IMR-90 (cell line): ENCODE results near the gene GPR39. TPM values are rescaled to one million over a fixed set of nuclear protein-coding genes. Genes with fewer than 3 reads are reported as not detected.

Experiments
- ATAC-seq: fragments of 200-7000 bp; cut with Tn5 transposase; 2 replicates; pipeline ENCODE4 v1.9.1; 2020; ENCODE audit warnings: low read depth, mild to moderate bottlenecking, moderate library complexity
- BruUV-seq: library from RNA; stranded (reverse); fragments of 400-500 nt; replicated peaks from 2 replicates; lab custom pipeline; 2021; lab: Mats Ljungman, UMichigan
- CTCF ChIA-PET: fragments of 300-600 bp; formaldehyde crosslinking; extraction: SDS; loops from one replicate; lab custom pipeline; 2021; ENCODE audit warnings: antibody characterized with exemption; lab: Yijun Ruan, JAX
- POLR2A ChIA-PET: fragments of 300-600 bp; sonication (Branson Sonifier 250); formaldehyde crosslinking; loops from one replicate; lab custom pipeline; 2022; ENCODE audit warnings: antibody characterized with exemption; ENCODE audit not compliant: unreplicated experiment; lab: Charles Lee
- DNase-seq: peaks from one replicate; pipeline ENCODE4 v3.0.0; 2013
- H2AFZ ChIP-seq: replicated peaks from 2 replicates; pipeline ENCODE3; 2013; ENCODE audit warnings: low read length, mild to moderate bottlenecking; ENCODE audit not compliant: poor library complexity
- H2AK5ac ChIP-seq: 2 replicates; pipeline ENCODE4 v1.6.1; 2013; ENCODE audit warnings: low read depth, low read length, inconsistent platforms
- H2AK9ac ChIP-seq: replicated peaks from 2 replicates; pipeline ENCODE3; 2013; ENCODE audit warnings: mild to moderate bottlenecking, low read depth, low read length, moderate library complexity; ENCODE audit not compliant: poor library complexity
- H2BK120ac ChIP-seq: 2 replicates; pipeline ENCODE4 v1.6.1; 2013; ENCODE audit warnings: low read depth, low read length, inconsistent platforms
- H2BK15ac ChIP-seq: 3 replicates; pipeline ENCODE4 v1.6.1; 2013; ENCODE audit warnings: low read depth, low read length, inconsistent platforms
- H2BK20ac ChIP-seq: 2 replicates; pipeline ENCODE4 v1.6.1; 2013; ENCODE audit warnings: low read depth, mild to moderate bottlenecking, inconsistent platforms, low read length, moderate library complexity
- H2BK5ac ChIP-seq: 2 replicates; pipeline ENCODE4 v1.6.1; 2013; ENCODE audit warnings: mild to moderate bottlenecking, low read depth, low read length, inconsistent platforms; ENCODE audit not compliant: poor library complexity, severe bottlenecking
- H3K14ac ChIP-seq: replicated peaks from 2 replicates; pipeline ENCODE4 v1.6.1; 2013; ENCODE audit warnings: low read depth, low read length, inconsistent platforms
- H3K18ac ChIP-seq: 2 replicates; pipeline ENCODE4 v1.6.1; 2013; ENCODE audit warnings: low read depth, low read length, control low read depth
- H3K23ac ChIP-seq: 2 replicates; pipeline ENCODE4 v1.6.1; 2013; ENCODE audit warnings: low read depth, low read length, inconsistent platforms
- H3K27ac ChIP-seq: 2 replicates; pipeline ENCODE4 v1.5.1; 2013; ENCODE audit warnings: mild to moderate bottlenecking, control low read depth, low read length; ENCODE audit not compliant: insufficient read depth
- H3K27me3 ChIP-seq: 2 replicates; pipeline ENCODE4 v1.6.1; 2013; ENCODE audit warnings: low read length; ENCODE audit not compliant: control insufficient read depth, insufficient read depth
- H3K36me3 ChIP-seq: 2 replicates; pipeline ENCODE4 v1.6.1; 2013; ENCODE audit warnings: low read length, mixed read lengths; ENCODE audit not compliant: control insufficient read depth, insufficient read depth
- H3K4ac ChIP-seq: 2 replicates; pipeline ENCODE4 v1.6.1; 2013; ENCODE audit warnings: low read depth, low read length, inconsistent platforms
- H3K4me1 ChIP-seq: 2 replicates; pipeline ENCODE4 v1.6.1; 2013; ENCODE audit warnings: low read length, mixed read lengths; ENCODE audit not compliant: control insufficient read depth, insufficient read depth
- H3K4me2 ChIP-seq: 2 replicates; pipeline ENCODE4 v1.6.1; 2013; ENCODE audit warnings: low read depth, mild to moderate bottlenecking, control low read depth, low read length, moderate library complexity
- H3K4me3 ChIP-seq: 2 replicates; pipeline ENCODE4 v1.5.1; 2013; ENCODE audit warnings: low read depth, mild to moderate bottlenecking, control low read depth, low read length, moderate library complexity; ENCODE audit not compliant: insufficient read depth
- H3K56ac ChIP-seq: 2 replicates; pipeline ENCODE4 v1.6.1; 2013; ENCODE audit warnings: low read length, inconsistent platforms; ENCODE audit not compliant: insufficient read depth; ENCODE audit errors: extremely low read depth
- H3K79me1 ChIP-seq, 2 experiments: 2 replicates each; pipeline ENCODE4 v1.6.1; 2013; ENCODE audit warnings: low read length in 2 of 2, inconsistent platforms in 1 of 2, low read depth in 1 of 2
- H3K9ac ChIP-seq: 2 replicates; pipeline ENCODE4 v1.6.1; 2013; ENCODE audit warnings: low read depth, low read length, control low read depth
- H3K9me1 ChIP-seq: 2 replicates; pipeline ENCODE4 v1.6.1; 2013; ENCODE audit warnings: low read length, inconsistent platforms; ENCODE audit not compliant: insufficient read depth
- H3K9me3 ChIP-seq: 2 replicates; pipeline ENCODE4 v1.6.1; 2013; ENCODE audit warnings: low read length; ENCODE audit not compliant: control insufficient read depth, insufficient read depth
- H4K20me1 ChIP-seq: 2 replicates; pipeline ENCODE4 v1.6.1; 2013; ENCODE audit warnings: low read length, inconsistent platforms; ENCODE audit not compliant: insufficient read depth
- H4K5ac ChIP-seq: 2 replicates; pipeline ENCODE4 v1.6.1; 2013; ENCODE audit warnings: mild to moderate bottlenecking, low read depth, low read length, control low read depth
- H4K8ac ChIP-seq, 2 experiments: 2 replicates each; pipeline ENCODE4 v1.6.1; 2013; ENCODE audit warnings: low read depth in 2 of 2, low read length in 2 of 2, control low read depth in 1 of 2, inconsistent platforms in 1 of 2
- H4K91ac ChIP-seq: 2 replicates; pipeline ENCODE4 v1.6.1; 2013; ENCODE audit warnings: low read depth, low read length, inconsistent platforms; ENCODE audit not compliant: insufficient read depth
- BHLHE40 ChIP-seq: fragments of 150-350 bp; IDR thresholded peaks from 2 replicates; pipeline ENCODE4 v1.6.1; 2016; ENCODE audit warnings: mild to moderate bottlenecking, low read depth, low read length
- CEBPB ChIP-seq: IDR thresholded peaks from 2 replicates; pipeline ENCODE4 v1.6.1; 2012; ENCODE audit warnings: low read depth, low read length, improper control_type of control experiment
- CHD1 ChIP-seq: IDR thresholded peaks from 2 replicates; pipeline ENCODE4 v1.6.1; 2012; ENCODE audit warnings: low read depth, low read length, improper control_type of control experiment
- CTCF ChIP-seq: conservative IDR thresholded peaks from 2 replicates; pipeline ENCODE4 v1.5.1; 2012; ENCODE audit warnings: mild to moderate bottlenecking, low read depth, low read length, improper control_type of control experiment
- ELK1 ChIP-seq: fragments of 150-350 bp; IDR thresholded peaks from 2 replicates; pipeline ENCODE4 v1.6.1; 2016; ENCODE audit warnings: low read depth, mild to moderate bottlenecking, low read length, moderate library complexity, borderline replicate concordance
- FOS ChIP-seq: fragments of 150-350 bp; IDR thresholded peaks from 2 replicates; pipeline ENCODE4 v1.6.1; 2016; ENCODE audit warnings: low read depth, low read length
- MAFK ChIP-seq: IDR thresholded peaks from 2 replicates; pipeline ENCODE4 v1.6.1; 2012; ENCODE audit warnings: low read depth, low read length, improper control_type of control experiment
- MAZ ChIP-seq: IDR thresholded peaks from 2 replicates; pipeline ENCODE4 v1.6.1; 2012; ENCODE audit warnings: low read depth, mild to moderate bottlenecking, low read length, improper control_type of control experiment, moderate library complexity, borderline replicate concordance
- MXI1 ChIP-seq: IDR thresholded peaks from 2 replicates; pipeline ENCODE4 v1.6.1; 2012; ENCODE audit warnings: low read depth, mild to moderate bottlenecking, low read length, moderate library complexity, borderline replicate concordance
- NFE2L2 ChIP-seq: fragments of 150-350 bp; IDR thresholded peaks from 2 replicates; pipeline ENCODE4 v1.6.1; 2016; ENCODE audit warnings: low read depth, mild to moderate bottlenecking, low read length
- POLR2A ChIP-seq: IDR thresholded peaks from 2 replicates; pipeline ENCODE4 v1.6.1; 2012; ENCODE audit warnings: mild to moderate bottlenecking, low read depth, low read length
- RAD21 ChIP-seq: IDR thresholded peaks from 2 replicates; pipeline ENCODE4 v1.6.1; 2012; ENCODE audit warnings: low read length, improper control_type of control experiment
- RCOR1 ChIP-seq: IDR thresholded peaks from 2 replicates; pipeline ENCODE4 v1.6.1; 2012; ENCODE audit warnings: mild to moderate bottlenecking, low read length, improper control_type of control experiment; ENCODE audit not compliant: insufficient replicate concordance
- RFX5 ChIP-seq: IDR thresholded peaks from 2 replicates; pipeline ENCODE4 v1.8.0; 2012; ENCODE audit warnings: low read depth, mild to moderate bottlenecking, low read length, moderate library complexity
- SMC3 ChIP-seq: fragments of 150-350 bp; IDR thresholded peaks from 2 replicates; pipeline ENCODE4 v1.6.1; 2016; ENCODE audit warnings: low read depth, mild to moderate bottlenecking, antibody characterized with exemption, low read length, moderate library complexity
- USF2 ChIP-seq: fragments of 150-350 bp; IDR thresholded peaks from 2 replicates; pipeline ENCODE4 v1.6.1; 2017; ENCODE audit warnings: mild to moderate bottlenecking, antibody characterized with exemption, low read length, low read depth
- WGBS, 2 experiments: methylation state at CpG; one replicate each; pipeline versions ENCODE4 v1.1.5 to v1.1.7; 2013; ENCODE audit warnings: missing lambda C conversion rate in 2 of 2; ENCODE audit not compliant: insufficient read length in 1 of 2; ENCODE audit errors: extremely low coverage in 2 of 2; 5-methylcytosine and 5-hydroxymethylcytosine counted together
- dilution Hi-C: fragments of 300-500 bp; cut with HindIII; formaldehyde crosslinking; loops from one replicate; pipeline ENCODE4 v1.14.3; 2018; ENCODE audit warnings: low sequenced_read_pairs; ENCODE audit not compliant: unreplicated experiment
- in situ Hi-C: fragments of 300-500 bp; cut with MboI; formaldehyde crosslinking; loops from 3 replicates; pipeline ENCODE4 v1.14.3; 2019; ENCODE audit warnings: low sequenced_read_pairs, inconsistent platforms, mixed read lengths
- intact Hi-C: fragments of 100-400 bp; cut with micrococcal nuclease; formaldehyde crosslinking; loops from 2 replicates; pipeline ENCODE4 v1.10.0; 2022
- polyA plus RNA-seq, 3 experiments: library from polyadenylated mRNA; depleted of rRNA; stranded (reverse); fragments of >200 nt; gene quantifications; 2 replicates each; pipeline ENCODE4 v1.2.3, GENCODE V29; 2012; ENCODE audit warnings: low replicate concordance in 1 of 3
- total RNA-seq: library from RNA; depleted of rRNA; stranded (reverse); fragments of >200 nt; gene quantifications from 2 replicates; pipeline ENCODE4 v1.2.3, GENCODE V29; 2012

Gene GPR39
- total and polyA plus RNA-seq, 2 of the 4 experiments (the other 2 are of a cell fraction) = 4.4 to 9.0 TPM

- no peaks in the 10 kb centered on the region for H4K20me1 ChIP-seq
- no peak overlapping the region for H2AK5ac ChIP-seq
- H3K4me2 ChIP-seq = no peak overlapping the region
- DNase-seq (no peak), ATAC-seq (no peak)
- POLR2A ChIA-PET = no interaction called here
- H3K23ac ChIP-seq = no peak overlapping the region
- H3K4ac ChIP-seq = no peak overlapping the region
- no peak overlapping the region for H2BK15ac ChIP-seq
- H4K5ac ChIP-seq = no peak overlapping the region
- no peak overlapping the region for H2BK5ac ChIP-seq
- no peaks in the 10 kb centered on the region for H3K4me1 ChIP-seq
- H3K14ac ChIP-seq = no peak overlapping the region
- H3K4me3 ChIP-seq = no peak overlapping the region
- 80% methylated on average over 1 of the region's 8 CpGs; no CpG with 5 or more reads in 1 of the 2 experiments for WGBS, 2 experiments
- no peak overlapping the region for H4K8ac ChIP-seq
- BruUV-seq = no TSS peak
- no peak overlapping the region for H3K56ac ChIP-seq
- no peak overlapping the region for H4K91ac ChIP-seq
- in situ Hi-C loops (no loop called here), dilution Hi-C loops (no loop called here), intact Hi-C loops (no loop called here)
- H3K9me3 ChIP-seq = peaks cover 1% of the 10 kb centered on the region; the same call in 1 of the 2 replicates
- no peak overlapping the region for H2AK9ac ChIP-seq
- no peak overlapping the region for H2BK20ac ChIP-seq
- no peak overlapping the region for H3K18ac ChIP-seq
- H3K27me3 ChIP-seq = no peaks in the 10 kb centered on the region
- no peak overlapping the region for H2BK120ac ChIP-seq
- no peak overlapping the region for H3K9ac ChIP-seq
- no peak for TF ChIP-seq RAD21
- no peak for TF ChIP-seq POLR2A
- TF ChIP-seq MAFK = no peak
- no peak for TF ChIP-seq FOS
- TF ChIP-seq BHLHE40 = no peak
- no peak for TF ChIP-seq CEBPB
- no peak for TF ChIP-seq SMC3
- TF ChIP-seq NFE2L2 = no peak
- TF ChIP-seq MXI1 = no peak
- TF ChIP-seq ELK1 = no peak
- TF ChIP-seq CTCF = no peak
- TF ChIP-seq RFX5 = no peak
- no peak for TF ChIP-seq USF2
- TF ChIP-seq RCOR1 = no peak
- no peak for TF ChIP-seq CHD1
- TF ChIP-seq MAZ = no peak
- CTCF ChIA-PET = no interaction called here
- no peak overlapping the region for H3K27ac ChIP-seq
- H3K79me1 ChIP-seq = no peaks in the 10 kb centered on the region
- H3K9me1 ChIP-seq = no peaks in the 10 kb centered on the region
- no peaks in the 10 kb centered on the region for H3K36me3 ChIP-seq
- H2AFZ ChIP-seq = no peak overlapping the region
Measured at GRCh38 chr2:132479155-132479554, 62.5 kb downstream of the GPR39 start.
